ENCODE data around the gene THSD4. TPM values are rescaled to one million over a fixed set of nuclear protein-coding genes. Genes with fewer than 3 reads are reported as not detected.

Gene THSD4
- total RNA-seq, 2 experiments from 2014 or later: not detected

- ChIA-PET CTCF (interaction anchor here (0.6 kb wide), 1 partner anchor 883 kb away, joined by 3 read pairs; no protein-coding TSS in a partner anchor), POLR2A (no interaction called here)
Observed at GRCh38 chr15:71456362-71456761, 341.1 kb downstream of the THSD4 start.

GRCh38 chr15:71456811-71457210, 341.5 kb downstream of the THSD4 start:
- POLR2A ChIA-PET: no interaction called here
- CTCF ChIA-PET: interaction anchor here (0.6 kb wide), 1 partner anchor 883 kb away, joined by 3 read pairs; no protein-coding TSS in a partner anchor

- ChIA-PET POLR2A (no interaction called here), CTCF (no interaction called here)
Observed at GRCh38 chr15:71458089-71458660, 342.9 kb downstream of the THSD4 start.

GRCh38 chr15:71461748-71462147, 346.5 kb downstream of the THSD4 start:
- ChIA-PET CTCF (interaction anchor here (0.6 to 1.4 kb wide), 2 partner anchors 21 to 282 kb away, joined by 3 read pairs; no protein-coding TSS in a partner anchor), POLR2A (no interaction called here)

- POLR2A ChIA-PET: no interaction called here
Observed at GRCh38 chr15:71462638-71463037, 347.4 kb downstream of the THSD4 start.

GRCh38 chr15:71463156-71463665, 347.9 kb downstream of the THSD4 start:
- ChIA-PET CTCF (no interaction called here), POLR2A (no interaction called here)

More at GRCh38 chr15:71462638-71463037, 347.4 kb downstream of the THSD4 start:
- CTCF ChIA-PET: no interaction called here

- ChIA-PET POLR2A (no interaction called here), CTCF (no interaction called here)
Observed at GRCh38 chr15:71465131-71465955, 350.1 kb downstream of the THSD4 start.

GRCh38 chr15:71468715-71469114, 353.4 kb downstream of the THSD4 start:
- ChIA-PET POLR2A (no interaction called here), CTCF (no interaction called here)

GRCh38 chr15:71469413-71469812, 354.1 kb downstream of the THSD4 start:
- POLR2A ChIA-PET: no interaction called here
- CTCF ChIA-PET: no interaction called here

- CTCF ChIA-PET: no interaction called here
- POLR2A ChIA-PET: no interaction called here
Observed at GRCh38 chr15:71471347-71471746, 356.1 kb downstream of the THSD4 start.

- ChIA-PET CTCF (no interaction called here), POLR2A (no interaction called here)
Observed at GRCh38 chr15:71472566-71472965, 357.3 kb downstream of the THSD4 start.

GRCh38 chr15:71473751-71474150, 358.5 kb downstream of the THSD4 start:
- POLR2A ChIA-PET: no interaction called here
- CTCF ChIA-PET: no interaction called here

- POLR2A ChIA-PET: no interaction called here
- CTCF ChIA-PET: no interaction called here
Observed at GRCh38 chr15:71476823-71477222, 361.6 kb downstream of the THSD4 start.

GRCh38 chr15:71480556-71480955, 365.3 kb downstream of the THSD4 start:
- CTCF ChIA-PET: no interaction called here
- POLR2A ChIA-PET: no interaction called here

- ChIA-PET POLR2A (no interaction called here), CTCF (no interaction called here)
Observed at GRCh38 chr15:71484080-71484479, 368.8 kb downstream of the THSD4 start.

GRCh38 chr15:71485094-71485693, 369.9 kb downstream of the THSD4 start:
- ChIA-PET POLR2A (no interaction called here), CTCF (no interaction called here)

- POLR2A ChIA-PET: no interaction called here
- CTCF ChIA-PET: no interaction called here
Observed at GRCh38 chr15:71489570-71489969, 374.3 kb downstream of the THSD4 start.

GRCh38 chr15:71493526-71493925, 378.3 kb downstream of the THSD4 start:
- POLR2A ChIA-PET: no interaction called here
- CTCF ChIA-PET: no interaction called here

GRCh38 chr15:71494563-71495397, 379.5 kb downstream of the THSD4 start:
- POLR2A ChIA-PET: no interaction called here
- CTCF ChIA-PET: no interaction called here

- ChIA-PET POLR2A (no interaction called here), CTCF (no interaction called here)
Observed at GRCh38 chr15:71495398-71495780, 380.1 kb downstream of the THSD4 start.

All from activated CD8-positive, alpha-beta memory T cell treated with anti-CD3 and anti-CD28 coated beads for 36 hours (primary cell).